H1 (cell line): ENCODE results near the gene SCAMP5. TPM values are rescaled to one million over a fixed set of nuclear protein-coding genes. Genes with fewer than 3 reads are reported as not detected.

ENCODE experiments used
- CHD1 ChIP-seq: IDR thresholded peaks from 2 replicates; pipeline ENCODE4 v1.6.1; 2012; ENCODE audit warnings: low read depth, low read length, improper control_type of control experiment
- EGR1 ChIP-seq: IDR thresholded peaks from 2 replicates; pipeline ENCODE4 v1.6.1; 2011; ENCODE audit warnings: low read depth, low read length, borderline replicate concordance
- KDM4A ChIP-seq: IDR thresholded peaks from one replicate; pipeline ENCODE4 v1.7.1; 2012; ENCODE audit warnings: low read depth, mild to moderate bottlenecking, moderate library complexity, low read length, inconsistent platforms; ENCODE audit not compliant: severe bottlenecking
- TBP ChIP-seq: IDR thresholded peaks from 2 replicates; pipeline ENCODE4 v1.6.1; 2011; ENCODE audit warnings: low read depth, low read length, improper control_type of control experiment
- polyA plus RNA-seq, 7 experiments: library from polyadenylated mRNA; depleted of rRNA in 3 of 7; stranded (reverse) in 5 of 7; unstranded in 2 of 7; fragments of >200 nt in 5 of 7; fragments of 200-250 nt in 2 of 7; gene quantifications; 1 replicate in 5 of 7; 2 replicates in 1 of 7; 4 replicates in 1 of 7; pipeline versions ENCODE4 v1.2.1 to v1.2.3, GENCODE V29; 2011 to 2013; ENCODE audit warnings: missing spikeins in 2 of 7, mixed read lengths in 2 of 7
- total RNA-seq: library from RNA; stranded (reverse); fragmentation: NEBNext Ultra II Directional; extraction: Animal tissue kit (Norgen Biotek cat#: 25700); gene quantifications from 2 replicates; pipeline ENCODE4 v1.2.1, GENCODE V29; 2021

SCAMP5 gene
- total and polyA plus RNA-seq, 2 of the 8 experiments (the other 6 are each of a cell fraction or from before 2014, with no cell fraction given) = 55.4 to 94.7 TPM

GRCh38 chr15:75043509-75044257 lies 48.3 kb downstream of the SCAMP5 start (continued):
- TF ChIP-seq KDM4A = no peak
- no peak for TF ChIP-seq EGR1
- no peak for TF ChIP-seq TBP
- no peak for TF ChIP-seq CHD1
